TTC549 (cell line): ENCODE measurements around the gene FTL.

Experiments used
- FAIRE-seq: peaks from 2 replicates; lab custom pipeline; 2012; peaks lifted over from hg19 to GRCh38; lab: Jason Lieb, UNC

FTL gene

DNA sequence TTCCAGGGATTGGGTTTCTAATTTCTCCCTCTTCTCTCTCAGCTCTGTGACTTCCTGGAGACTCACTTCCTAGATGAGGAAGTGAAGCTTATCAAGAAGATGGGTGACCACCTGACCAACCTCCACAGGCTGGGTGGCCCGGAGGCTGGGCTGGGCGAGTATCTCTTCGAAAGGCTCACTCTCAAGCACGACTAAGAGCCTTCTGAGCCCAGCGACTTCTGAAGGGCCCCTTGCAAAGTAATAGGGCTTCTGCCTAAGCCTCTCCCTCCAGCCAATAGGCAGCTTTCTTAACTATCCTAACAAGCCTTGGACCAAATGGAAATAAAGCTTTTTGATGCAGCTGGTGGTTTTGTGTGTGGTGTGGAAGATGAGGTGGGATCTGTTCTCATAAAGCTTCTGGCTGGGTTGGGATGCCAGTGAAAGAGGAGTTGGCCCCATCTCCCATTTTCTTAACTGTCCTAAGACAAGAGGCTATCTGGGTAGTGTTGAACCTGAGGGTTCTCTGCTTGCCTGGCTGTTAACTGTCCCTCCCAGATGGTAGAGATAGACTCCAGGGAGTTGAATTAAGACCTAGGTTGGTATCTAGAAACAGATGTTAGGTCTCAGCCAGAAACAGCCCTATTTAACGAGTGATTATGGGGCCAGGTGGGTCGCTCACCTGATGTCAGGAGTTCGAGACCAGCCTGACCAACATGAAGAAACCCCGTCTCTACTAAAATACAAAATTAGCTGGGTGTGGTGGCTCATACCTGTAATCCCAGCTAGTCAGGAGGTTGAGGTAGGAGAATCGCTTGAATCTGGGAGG, 1.6 kb downstream of the FTL start:
- FAIRE-seq, result no peak

DNA sequence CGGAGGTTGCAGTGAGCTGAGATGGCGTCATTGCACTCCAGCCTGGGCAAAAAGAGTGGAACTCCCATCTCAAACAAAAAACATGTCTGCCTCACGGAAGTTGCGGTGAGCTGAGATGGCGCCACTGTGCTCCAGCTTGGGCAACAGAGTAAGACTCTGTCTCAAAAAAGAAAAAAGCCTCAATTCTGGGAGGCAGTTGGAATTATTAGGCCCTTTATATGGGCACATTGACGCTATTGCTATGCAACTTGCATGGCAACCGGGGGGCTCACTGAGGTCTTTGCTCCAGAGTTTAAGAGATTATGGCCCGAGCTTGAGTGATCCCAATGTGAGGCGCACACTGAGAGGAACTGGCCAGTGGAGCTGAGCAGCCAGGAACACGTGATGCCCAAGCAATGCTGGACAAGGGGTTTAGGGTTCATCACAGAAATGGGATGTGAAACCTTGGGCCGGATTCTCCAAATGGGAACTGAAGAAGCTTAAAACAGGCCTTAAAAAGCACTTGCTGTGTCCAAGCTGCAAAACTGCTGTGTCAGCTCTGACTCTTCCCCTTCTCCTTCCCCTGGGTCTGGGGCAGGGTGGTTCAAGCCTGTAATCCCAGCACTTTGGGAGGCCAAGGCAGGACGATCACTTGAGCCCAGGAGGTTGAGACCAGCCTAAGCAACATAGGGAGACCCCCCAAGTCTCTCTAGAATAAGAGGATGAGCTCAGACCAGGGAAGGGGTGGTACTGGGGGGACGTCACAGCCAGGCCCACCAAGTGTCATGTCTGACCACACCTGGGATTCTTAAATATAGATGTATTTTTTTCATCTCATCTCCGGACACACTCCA, 2.5 kb downstream of the FTL start:
- FAIRE-seq, result no peak

DNA sequence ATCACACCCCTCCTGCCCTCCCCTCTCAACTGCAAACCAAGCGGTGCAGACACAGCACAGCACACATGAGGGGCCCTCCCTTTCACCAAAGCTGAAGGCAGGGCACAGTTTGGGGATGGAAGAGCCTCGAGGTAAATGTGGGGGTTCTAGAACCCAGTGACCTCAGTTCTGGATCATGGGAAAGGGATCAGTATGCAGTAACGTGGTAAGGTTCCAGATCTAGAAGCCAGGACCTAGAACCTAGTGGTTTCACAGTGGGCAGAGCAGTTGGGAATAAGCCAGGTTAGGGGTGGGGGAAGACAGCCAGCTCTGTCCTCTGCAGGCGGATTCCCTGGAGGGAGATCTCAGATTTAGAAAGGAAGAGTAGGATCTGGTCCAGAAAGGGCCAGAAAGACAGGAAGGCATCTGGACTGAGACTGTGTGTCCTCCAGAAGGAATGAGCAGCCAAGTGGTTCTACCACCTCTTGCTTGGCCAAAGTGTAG, 3.1 kb downstream of the FTL start:
- FAIRE-seq, result no peak

DNA sequence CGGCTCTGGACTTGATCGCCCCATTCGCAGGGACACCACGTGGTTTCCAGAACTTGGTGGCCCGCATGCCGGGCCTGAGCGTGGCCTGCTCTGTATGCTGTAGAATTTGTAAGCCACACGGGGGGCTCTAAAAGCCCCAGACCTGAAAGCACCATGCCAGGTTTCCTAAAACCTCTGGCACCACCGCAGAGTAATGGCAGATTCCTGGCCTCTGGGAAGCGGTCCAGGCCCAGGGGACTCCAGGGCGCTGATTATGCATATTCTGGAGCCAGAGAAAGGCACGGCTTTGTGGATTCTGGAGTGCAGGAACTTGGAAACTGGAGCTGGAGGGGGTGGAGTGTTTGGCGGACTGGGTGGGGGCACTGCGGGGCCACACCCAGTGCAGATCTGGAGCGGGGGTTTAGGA, 3.7 kb downstream of the FTL start:
- no peak for FAIRE-seq

DNA sequence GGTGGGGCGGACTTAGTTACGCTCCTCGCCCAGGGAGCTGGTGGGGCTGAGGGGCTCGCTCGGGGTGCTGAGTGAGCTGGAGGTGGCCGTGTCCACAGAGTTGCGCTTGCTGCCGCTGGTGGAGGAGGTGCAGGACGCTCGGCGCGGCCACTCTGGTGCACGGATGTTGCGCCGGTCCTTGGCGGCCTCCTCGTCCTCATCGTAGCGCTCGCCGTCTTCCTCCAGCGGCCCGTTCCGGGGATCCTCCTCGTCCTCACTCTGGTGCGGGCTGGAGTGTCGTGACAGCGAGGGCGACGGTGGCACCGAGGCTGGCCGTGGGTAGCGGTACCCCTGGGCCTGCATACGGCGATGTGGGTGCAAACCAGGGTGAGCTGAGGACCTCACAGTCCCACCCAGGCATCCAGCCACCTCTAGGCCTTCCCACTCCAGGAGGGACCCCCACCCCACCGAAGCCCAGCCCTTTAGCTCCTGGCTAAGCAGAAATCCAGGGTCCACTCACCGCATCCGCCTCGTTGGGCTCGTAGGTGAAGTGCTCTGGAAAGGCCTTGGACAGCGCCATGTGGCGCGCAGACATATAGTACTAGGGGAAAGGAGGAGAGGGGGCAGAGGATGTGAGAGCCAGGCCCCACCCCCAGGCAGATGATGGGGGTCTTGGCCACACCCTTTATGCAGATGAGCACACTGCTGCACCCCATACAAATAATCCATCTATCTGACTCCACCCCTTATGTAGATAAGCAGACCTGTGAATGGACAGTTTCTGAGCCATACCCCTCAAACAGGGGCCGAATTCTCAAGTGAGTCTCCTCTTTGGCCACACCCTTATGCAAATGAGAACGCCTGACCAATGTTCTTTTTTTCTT, 4.4 kb downstream of the FTL start:
- FAIRE-seq, result peak; percentile 93

DNA sequence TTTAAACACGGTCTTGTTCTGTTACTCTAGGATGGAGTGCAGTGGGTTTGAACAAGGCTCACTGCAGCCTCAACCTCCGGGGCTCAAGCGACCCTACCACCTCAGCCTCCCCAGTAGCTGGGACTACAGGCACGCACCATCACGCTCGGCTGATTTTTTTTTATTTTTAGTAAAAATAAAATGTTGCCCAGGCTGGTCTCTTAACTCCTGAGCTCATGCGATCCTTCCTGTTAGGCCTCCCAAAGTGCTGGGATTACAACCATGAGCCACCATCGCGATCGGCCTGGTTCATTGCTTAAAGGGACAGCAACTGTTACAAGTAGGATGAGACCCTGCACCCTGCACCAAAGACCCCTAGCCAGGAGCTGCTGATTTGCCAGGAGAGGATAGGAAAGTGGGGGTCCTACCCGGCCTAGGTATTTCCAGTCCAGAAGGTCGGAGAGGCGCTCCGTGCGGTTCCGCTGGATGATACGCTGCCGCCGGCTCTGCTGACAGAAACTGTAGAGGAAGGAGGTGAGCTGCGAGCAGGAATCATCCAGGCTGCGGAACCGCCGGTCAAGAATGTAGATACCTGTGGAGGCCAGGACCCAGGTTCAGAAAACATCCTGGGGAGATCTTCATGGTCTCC, 5.1 kb downstream of the FTL start:
- no peak for FAIRE-seq

DNA sequence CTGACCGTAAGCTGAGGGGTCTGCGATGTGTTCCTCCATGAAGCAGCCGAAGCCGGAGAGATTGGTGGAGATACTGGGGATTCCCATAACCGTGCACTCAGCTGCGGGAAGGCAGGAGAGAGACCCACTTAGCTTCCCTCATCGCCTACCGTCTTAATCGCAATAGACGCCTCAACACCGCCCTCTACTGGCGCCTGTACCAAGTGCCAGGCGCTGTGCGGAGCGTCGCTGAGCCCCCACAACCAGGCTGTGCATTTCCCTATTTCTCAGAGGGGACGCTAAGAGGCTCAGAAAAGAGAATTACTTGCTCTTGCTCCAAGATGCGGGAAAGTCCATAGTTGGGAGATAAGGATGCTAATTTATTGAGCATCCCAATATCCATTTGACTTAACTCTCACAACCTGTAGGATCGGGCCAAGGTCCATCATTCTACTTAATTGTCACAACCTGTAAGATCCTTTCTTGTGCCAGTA, 5.8 kb downstream of the FTL start:
- peak; percentile 46 for FAIRE-seq

DNA sequence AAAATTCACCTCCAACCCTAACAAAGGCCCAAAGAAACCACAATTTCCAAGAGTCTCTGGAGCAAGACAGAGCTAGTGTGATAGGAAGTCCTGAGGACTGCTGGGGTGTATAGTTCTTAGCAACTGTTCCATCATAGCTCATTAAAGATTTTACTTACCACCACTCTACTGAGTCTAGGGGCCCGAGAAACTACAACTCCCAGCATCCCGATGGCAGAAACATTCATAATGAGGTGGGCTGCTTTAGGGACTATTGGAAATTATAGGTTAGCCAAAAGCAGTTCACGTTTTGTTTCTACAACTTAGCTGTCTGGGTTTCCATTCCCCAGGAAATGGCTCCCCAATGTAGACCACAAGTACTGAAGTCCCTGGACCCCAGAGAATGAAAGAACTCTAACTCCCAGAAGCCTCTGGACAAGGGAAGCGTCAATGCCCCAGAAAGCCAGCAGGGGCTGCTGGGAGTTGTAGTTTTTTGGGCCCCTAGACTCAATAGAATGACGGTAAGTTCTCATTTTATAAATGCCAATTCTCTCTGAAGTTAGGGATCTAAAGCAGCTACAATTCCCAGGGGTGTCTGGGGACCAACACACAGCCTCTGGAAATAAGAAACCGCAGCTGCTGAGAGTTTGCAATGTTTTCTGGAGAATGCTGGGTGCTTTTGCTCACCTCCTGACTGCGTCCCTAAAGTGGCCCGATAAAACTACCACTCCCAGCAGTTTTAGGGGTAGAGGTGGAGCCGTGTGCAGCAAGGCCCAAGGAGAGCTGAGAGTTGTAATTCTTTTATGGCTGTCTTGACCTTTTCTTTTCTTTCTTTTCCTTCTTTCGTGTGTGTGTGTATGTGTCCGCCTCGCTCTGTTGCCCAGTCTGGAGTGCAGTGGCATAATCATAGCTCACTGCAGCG, 11.1 kb downstream of the FTL start:
- no peak for FAIRE-seq

DNA sequence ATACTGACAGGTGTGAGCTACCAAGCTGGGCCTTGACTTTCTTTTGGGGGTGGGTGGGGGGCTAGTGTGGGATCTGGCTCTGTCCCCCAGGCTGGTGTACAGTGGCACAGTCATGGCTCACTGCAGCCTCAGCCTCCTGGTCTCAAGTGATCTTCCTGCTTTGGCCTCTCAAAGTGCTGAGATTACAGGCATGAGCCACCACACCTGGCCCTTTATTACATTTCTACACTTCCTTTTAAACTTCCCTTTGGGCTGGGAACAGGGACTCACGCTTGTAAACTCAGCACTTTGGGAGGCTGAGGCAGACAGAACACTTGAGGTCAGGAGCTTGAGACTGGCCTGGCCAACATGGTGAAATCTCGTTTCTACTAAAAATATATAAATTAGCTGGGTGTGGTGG, 12.0 kb downstream of the FTL start:
- no peak for FAIRE-seq

DNA sequence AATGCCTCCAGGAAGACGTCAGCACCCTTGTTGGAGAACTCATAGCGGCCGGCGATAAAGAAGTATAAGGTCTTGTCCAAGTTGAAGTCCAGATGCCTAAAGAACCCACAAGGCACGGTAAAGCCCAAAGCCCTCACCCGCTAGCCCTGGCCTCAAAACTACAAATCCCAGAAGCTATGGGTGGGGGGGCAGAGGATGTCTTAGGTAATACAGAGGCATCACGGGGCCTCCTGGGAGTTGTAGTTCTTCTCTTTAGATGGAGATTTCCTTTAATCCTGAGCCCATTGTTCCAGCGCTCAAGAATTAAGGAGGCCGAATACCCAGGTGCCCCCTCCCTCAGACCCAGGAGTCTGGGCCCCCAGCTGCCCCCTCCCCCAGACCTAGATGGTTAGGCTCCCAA, 17.2 kb downstream of the FTL start:
- no peak for FAIRE-seq

DNA sequence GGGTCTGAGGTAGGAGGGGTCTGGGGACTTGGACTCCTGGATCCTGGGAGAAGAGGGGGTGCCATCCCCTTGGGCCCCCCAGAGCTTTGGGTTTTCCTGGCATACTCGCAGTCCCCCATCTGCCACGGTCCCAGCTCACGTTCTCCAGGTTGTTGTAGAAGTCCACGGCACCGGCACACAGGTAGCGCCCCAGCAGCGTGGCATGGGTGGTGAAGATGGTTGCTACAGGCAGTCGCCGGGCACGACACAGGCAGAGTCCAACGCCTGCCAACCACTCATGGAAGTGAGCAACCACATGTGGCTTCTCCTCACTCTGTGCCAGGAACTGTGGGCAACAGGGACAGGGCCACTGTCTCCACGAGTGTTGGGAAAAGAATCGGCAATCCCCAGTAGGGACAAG, 20.6 kb downstream of the FTL start:
- no peak for FAIRE-seq

DNA sequence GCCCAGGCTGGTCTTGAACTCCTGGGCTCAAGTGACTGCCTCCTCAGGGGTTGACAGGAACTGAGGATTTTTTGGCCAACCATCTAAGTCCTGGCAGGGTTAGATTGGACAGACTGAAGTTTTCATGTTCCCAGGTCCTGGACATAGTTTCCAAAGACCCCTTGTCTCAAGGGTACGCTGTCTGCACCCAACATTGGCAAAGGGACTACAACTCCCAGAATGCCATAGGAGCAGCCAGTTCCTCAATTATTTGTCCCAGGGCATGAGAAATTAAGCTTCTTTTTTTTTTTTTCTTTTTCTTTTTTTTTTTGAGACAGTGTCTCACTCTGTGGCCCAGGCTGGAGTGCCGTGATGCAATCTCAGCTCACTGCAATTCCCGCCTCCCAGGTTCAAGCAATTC, 21.1 kb downstream of the FTL start:
- FAIRE-seq, result no peak

DNA sequence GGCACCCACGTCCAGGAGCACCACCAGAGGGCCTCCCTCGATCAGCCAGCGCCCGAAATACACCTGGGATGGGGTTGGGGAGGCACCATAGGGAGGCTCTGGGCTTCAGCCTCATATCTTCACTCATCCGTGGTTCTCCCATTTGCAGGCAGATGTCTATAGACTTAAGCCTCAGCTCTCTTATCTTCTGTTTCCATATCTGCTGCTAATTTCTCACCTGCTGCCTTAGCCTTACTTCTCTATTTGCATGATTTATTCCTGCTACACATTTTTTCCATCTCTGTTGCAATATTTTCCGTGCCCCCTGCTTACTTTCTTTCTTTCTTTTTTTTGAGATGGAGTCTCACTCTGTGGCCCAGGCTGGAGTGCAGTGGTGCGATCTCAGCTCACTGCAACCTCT, 22.2 kb downstream of the FTL start:
- FAIRE-seq, result no peak

DNA sequence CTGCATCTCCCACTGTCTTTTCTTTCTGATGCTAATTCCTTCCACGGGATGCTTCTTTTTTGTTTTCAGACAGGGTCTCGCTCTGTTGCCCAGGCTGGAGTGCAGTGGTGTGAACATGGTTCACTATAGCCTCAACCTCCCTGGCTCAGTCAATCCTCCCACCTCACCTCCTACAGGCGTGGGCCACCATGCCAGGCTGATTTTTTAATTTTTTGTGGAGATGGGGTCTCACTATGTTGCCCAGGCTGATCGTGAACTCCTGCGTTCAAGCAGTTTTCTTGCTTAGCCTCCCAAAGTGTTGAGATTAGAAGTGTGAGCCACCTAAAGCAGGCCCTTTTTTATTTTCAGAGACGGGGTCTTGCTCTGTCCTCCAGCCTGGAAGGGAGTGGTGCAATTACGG, 23.2 kb downstream of the FTL start:
- FAIRE-seq, result no peak

DNA sequence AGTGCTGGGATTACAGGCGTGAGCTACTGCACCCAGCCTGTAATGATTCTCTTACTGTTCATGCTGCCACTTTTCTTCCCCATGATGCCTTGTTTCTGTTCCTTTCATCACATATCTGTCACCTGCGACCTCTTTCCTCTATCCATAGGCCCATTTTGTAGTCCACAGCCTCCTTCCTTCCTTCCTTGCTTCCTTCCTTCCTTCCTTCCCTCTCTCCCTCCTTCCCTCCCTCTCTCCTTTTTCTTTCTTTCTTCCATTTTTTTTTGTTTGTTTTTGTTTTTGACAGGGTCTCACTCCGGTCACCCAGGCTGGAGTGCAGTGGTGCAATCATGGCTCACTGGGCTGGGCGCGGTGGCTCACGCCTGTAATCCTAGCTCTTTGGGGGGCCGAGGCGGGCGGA, 23.8 kb downstream of the FTL start:
- no peak for FAIRE-seq

DNA sequence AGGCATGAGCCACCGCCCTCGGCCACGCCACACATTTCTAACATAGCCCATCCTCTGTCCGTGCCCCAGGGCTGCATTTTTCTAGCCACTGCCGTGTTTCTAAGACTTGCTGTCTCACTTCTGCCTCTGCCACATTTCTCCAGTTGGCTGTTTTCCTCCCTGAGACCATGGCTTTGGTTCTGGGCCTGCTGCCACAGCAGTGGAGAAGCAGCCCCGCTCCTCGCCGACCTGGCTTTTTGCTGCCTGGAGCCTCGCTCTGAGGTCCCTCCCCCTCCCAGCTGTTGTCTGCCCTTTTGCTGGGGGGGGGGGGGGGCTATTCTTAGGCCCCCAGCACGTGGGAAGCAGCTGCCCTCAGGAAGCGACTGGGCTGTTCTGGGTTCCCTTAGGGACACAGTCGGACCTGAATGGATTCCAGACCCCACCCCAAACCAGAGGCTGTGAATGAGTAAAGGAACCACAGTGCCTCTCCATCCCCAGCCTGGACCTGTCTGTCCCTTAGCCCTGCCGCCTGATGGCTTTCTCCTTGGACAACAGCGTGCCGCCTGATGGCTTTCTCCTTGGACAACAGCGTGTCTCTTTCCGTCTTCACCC, 24.7 kb downstream of the FTL start:
- no peak for FAIRE-seq

DNA sequence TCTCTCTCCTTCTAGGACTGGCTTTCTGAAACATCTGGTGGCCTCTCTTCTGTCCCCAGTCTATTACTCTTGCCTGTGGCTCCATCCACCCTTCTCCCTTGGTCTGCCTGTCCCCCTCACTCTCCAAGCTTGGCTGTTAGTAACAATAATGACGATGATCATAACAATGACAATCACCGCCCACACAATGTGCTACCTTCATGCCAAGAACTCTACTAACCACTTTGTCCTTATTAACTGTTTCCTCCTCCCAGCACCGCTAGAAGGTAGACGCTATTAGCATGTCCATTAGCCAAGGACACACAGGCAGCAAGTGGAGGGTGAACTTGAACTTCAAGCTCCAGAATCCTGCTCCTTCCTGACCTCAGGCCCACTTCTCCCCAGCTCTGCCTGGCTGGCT, 25.3 kb downstream of the FTL start:
- FAIRE-seq, result no peak

DNA sequence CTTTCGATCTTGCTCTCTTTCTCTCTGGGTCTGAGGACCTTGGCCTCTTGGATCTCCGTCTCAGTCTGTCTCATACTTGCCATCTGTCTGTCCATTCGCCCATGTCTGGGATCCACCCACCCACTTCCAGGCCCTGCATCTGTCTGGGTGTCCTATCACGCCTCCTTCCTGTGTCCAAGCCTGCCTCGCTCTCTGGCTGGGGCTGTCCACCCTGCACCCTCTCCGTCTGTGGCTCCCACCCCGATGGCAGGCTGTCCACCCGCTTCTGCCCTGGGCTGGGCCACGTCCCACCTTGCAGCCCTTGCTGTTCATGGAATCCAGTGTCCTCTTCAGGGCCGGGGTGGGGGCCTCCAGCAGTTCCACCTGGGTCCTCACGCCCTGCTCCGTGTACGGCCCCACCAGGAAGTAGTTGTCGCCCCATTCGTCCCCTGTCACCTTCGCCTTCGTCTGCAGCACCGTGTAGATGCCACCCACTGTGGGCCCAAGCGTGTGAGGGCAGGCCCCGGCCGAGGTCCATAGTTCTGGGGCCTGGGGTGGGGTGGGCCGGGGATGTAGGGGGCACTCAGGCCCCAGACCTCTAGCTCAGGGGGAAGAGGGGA, 26.0 kb downstream of the FTL start:
- no peak for FAIRE-seq

DNA sequence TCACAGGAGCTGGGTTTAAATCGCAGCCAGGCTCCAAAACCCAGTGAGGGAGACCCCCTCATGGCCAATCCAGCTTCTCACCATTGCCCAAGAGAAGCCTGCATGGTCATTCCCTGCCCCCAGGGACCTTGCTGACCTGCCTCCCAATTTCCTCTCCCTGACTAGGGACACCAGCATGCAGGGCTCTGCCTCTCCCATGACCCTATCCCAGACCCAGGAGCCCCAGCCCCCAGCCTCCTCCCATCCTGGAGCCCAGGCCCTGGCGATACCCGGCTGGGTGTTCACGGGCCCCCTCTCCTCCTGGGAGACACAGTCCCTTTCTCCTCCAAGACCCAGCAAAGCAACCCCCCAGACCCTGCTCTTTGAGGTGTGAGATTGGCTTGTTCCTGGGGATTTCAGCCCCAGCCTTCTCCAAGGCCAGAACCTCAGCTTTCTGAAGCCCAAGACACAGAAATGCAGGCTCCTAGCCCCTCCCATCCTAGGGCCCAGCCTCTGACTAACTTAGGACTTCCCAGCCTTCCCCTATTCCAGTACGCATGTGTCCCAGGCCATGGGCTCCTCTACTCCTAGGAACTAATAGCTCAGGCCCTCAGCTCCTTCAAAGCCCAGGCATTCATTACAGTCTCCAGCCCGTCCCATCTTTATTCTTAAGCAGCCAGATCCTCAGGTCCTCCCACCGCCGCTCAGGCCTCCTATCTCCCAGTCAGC, 26.9 kb downstream of the FTL start:
- no peak for FAIRE-seq
